B cell (primary cell): Measurements from ENCODE around the gene RBP3.

Experiments used
- EZH2 ChIP-seq: IDR thresholded peaks from 2 replicates; pipeline ENCODE4 v1.6.1; 2012; ENCODE audit warnings: borderline replicate concordance, low read depth, mild to moderate bottlenecking, moderate library complexity, low read length; ENCODE audit not compliant: insufficient read depth, poor library complexity, severe bottlenecking
- TF ChIP-seq, protein P1 (sequence below): fragments of 200-600 bp; IDR thresholded peaks from one replicate; pipeline ENCODE4 v1.8.0; 2022; ENCODE audit warnings: antibody characterized with exemption, mild to moderate bottlenecking

DNA sequence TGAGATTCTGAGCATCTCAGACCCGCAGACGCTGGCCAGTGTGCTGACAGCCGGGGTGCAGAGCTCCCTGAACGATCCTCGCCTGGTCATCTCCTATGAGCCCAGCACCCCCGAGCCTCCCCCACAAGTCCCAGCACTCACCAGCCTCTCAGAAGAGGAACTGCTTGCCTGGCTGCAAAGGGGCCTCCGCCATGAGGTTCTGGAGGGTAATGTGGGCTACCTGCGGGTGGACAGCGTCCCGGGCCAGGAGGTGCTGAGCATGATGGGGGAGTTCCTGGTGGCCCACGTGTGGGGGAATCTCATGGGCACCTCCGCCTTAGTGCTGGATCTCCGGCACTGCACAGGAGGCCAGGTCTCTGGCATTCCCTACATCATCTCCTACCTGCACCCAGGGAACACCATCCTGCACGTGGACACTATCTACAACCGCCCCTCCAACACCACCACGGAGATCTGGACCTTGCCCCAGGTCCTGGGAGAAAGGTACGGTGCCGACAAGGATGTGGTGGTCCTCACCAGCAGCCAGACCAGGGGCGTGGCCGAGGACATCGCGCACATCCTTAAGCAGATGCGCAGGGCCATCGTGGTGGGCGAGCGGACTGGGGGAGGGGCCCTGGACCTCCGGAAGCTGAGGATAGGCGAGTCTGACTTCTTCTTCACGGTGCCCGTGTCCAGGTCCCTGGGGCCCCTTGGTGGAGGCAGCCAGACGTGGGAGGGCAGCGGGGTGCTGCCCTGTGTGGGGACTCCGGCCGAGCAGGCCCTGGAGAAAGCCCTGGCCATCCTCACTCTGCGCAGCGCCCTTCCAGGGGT lies 703 bp downstream of the RBP3 start:
- TF ChIP-seq, protein P1, sequence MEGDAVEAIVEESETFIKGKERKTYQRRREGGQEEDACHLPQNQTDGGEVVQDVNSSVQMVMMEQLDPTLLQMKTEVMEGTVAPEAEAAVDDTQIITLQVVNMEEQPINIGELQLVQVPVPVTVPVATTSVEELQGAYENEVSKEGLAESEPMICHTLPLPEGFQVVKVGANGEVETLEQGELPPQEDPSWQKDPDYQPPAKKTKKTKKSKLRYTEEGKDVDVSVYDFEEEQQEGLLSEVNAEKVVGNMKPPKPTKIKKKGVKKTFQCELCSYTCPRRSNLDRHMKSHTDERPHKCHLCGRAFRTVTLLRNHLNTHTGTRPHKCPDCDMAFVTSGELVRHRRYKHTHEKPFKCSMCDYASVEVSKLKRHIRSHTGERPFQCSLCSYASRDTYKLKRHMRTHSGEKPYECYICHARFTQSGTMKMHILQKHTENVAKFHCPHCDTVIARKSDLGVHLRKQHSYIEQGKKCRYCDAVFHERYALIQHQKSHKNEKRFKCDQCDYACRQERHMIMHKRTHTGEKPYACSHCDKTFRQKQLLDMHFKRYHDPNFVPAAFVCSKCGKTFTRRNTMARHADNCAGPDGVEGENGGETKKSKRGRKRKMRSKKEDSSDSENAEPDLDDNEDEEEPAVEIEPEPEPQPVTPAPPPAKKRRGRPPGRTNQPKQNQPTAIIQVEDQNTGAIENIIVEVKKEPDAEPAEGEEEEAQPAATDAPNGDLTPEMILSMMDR: no peak
- TF ChIP-seq EZH2: no peak
